SJSA1 (cell line): Measurements from ENCODE around the gene C19orf18. TPM values are rescaled to one million over a fixed set of nuclear protein-coding genes. Genes with fewer than 3 reads are reported as not detected.
"Not testable (repeated sequence)": the region's sequence is repeated elsewhere in the genome, so short reads cannot be mapped to it uniquely, and the experiment has no call there.

Experiments used
- DNase-seq, 2 experiments: peaks; one replicate each; pipeline ENCODE4 v3.0.0-alpha.2; 2015 to 2020; ENCODE audit warnings: low spot score in 2 of 2, low read depth in 1 of 2
- H3K27ac ChIP-seq: fragments of 250-450 bp; sonication (Bioruptor Pico); 2 replicates; pipeline ENCODE4 v1.5.1; 2020; ENCODE audit warnings: mild to moderate bottlenecking, moderate library complexity
- H3K27me3 ChIP-seq: fragments of 250-450 bp; sonication (Bioruptor Pico); replicated peaks from 2 replicates; pipeline ENCODE4 v1.5.1; 2020; ENCODE audit warnings: mild to moderate bottlenecking, moderate library complexity
- H3K36me3 ChIP-seq: fragments of 250-450 bp; sonication (Bioruptor Pico); 2 replicates; pipeline ENCODE4 v1.5.1; 2020; ENCODE audit warnings: mild to moderate bottlenecking
- H3K4me1 ChIP-seq: fragments of 250-450 bp; sonication (Bioruptor Pico); replicated peaks from 2 replicates; pipeline ENCODE4 v1.6.1; 2021; ENCODE audit warnings: mild to moderate bottlenecking
- H3K4me3 ChIP-seq: fragments of 250-450 bp; sonication (Bioruptor Pico); 2 replicates; pipeline ENCODE4 v1.5.1; 2020; ENCODE audit warnings: mild to moderate bottlenecking
- H3K9me3 ChIP-seq: fragments of 250-450 bp; sonication (Bioruptor Pico); replicated peaks from 2 replicates; pipeline ENCODE4 v1.5.1; 2020; ENCODE audit warnings: mild to moderate bottlenecking
- total RNA-seq: library from RNA; depleted of rRNA; stranded (reverse); fragments of >200 nt; shearing (Covaris generic); gene quantifications from 2 replicates; pipeline ENCODE4 v1.2.3, GENCODE V29; 2014; rRNA removed

Gene C19orf18
- total RNA-seq = not detected in 2 replicates

DNA sequence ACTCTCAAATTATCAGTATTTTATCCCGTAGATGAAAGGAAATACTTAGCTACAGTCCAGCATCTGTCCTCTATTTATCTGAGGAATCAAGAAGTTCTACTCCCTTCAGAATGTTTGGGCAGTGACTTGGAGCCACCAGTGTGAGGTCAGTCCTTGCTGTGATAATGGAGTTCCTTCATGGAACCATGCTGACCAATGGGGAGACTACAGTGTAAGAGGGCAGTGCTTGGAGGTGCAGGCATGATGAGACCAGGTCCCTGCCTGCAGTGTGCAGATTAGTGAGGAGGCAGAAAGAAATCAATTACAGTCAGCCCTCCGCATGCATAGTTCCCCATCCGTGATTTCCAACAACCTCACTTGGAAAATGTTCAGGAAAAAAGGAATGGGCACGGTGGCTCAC, at the start of gene C19orf18:
Gene C19orf18 (minus strand): TSS at position 101 of the 400 bp plus-strand sequence. CDS start 102 bp downstream, outside the sequence.
- Histone ChIP-seq H3K27me3 (no peaks in the 10 kb centered on the region), H3K36me3 (peaks cover 28% of the 10 kb centered on the region), H3K4me1 (no peaks in the 10 kb centered on the region), H3K27ac (no peak within 1 kb of the TSS), H3K9me3 (peaks cover 52% of the 10 kb centered on the region), H3K4me3 (no peak within 1 kb of the TSS)
- DNase-seq = no peak

DNA sequence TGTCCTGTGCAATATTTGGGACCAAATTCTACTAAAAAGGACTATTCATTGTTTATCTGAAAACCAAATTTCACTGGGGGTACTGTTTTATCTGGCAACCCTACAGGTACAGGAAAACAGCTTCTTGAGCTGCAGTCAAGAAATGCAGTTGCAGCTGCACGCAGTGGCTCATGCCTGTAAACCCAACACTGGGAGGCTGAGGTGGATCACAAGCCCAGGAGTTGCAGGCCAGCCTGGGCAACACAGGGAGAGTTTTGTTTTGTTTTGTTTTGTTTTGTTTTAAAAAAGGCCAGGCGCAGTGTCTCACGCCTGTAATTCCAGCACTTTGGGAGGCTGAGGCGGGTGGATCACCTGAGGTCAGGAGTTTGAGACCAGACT, 47.9 kb upstream of the C19orf18 start:
- no peak for DNase-seq
- peaks cover 8% of the 10 kb centered on the region; the same call in 1 of the 2 replicates for H3K9me3 ChIP-seq

DNA sequence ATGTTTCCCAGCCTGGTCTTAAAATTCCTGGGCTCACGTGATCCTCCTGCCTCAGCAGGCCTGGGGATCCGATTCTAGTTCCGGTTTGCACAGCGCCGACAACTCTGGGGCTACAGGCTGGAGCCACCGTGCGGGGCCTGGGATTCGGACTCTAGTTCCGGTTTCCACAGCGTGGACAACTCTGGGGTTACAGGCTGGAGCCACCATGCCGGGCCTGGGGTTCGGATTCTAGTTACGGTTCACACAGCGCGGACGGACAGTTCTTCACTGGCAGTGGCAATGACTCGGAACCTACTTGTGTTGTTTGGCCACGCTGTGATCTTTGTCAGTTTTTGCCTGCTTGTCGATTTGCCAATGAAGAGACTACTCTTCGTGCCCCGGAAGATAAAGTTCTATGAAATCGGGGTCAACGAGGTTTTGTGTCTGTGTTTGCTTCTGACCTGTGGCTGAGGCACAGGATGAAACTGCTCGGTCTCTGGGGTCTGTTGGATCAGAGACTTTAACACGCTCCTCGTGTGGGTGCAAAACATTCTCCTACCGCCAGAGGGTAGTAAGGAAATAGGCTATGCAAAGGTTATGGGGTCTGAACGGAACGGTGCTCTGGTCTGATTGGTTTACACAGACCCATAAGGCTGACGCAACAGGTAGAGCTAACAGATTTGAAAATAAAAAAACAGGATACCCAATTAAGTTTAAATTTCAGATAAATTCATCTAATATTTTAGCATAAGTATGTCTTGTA, 47.4 kb upstream of the C19orf18 start:
- DNase-seq = no peak

More for the DNA sequence above, 47.9 kb upstream of the C19orf18 start:
- Histone ChIP-seq H3K36me3 (no peaks in the 10 kb centered on the region), H3K4me1 (no peaks in the 10 kb centered on the region), H3K27ac (no peak overlapping the region), H3K4me3 (no peak overlapping the region), H3K27me3 (no peaks in the 10 kb centered on the region)

DNA sequence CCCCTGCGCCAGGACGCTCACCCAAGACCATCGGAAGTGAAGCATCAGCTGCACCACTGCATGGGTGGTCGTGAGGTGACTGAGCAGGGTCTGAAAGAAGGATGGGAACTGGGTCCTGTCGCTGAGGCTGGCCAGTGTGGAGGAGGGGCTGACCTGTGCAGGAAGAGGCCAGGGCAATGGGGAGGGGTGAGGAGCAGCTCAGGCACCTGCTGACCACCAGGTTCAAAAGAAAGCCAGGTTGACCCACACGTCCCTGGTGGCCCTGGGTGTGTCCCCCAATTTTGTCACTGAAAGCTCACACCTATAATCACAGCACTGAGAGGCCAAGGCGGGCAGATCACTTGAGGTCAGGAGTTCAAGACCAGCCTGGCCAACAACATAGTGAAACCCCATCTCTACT, 45.8 kb upstream of the C19orf18 start:
- no peaks in the 10 kb centered on the region for H3K4me1 ChIP-seq
- DNase-seq = no peak
- H3K4me3 ChIP-seq = no peak overlapping the region
- no peak overlapping the region for H3K27ac ChIP-seq
- no peaks in the 10 kb centered on the region for H3K27me3 ChIP-seq
- no peaks in the 10 kb centered on the region for H3K36me3 ChIP-seq
- peaks cover 8% of the 10 kb centered on the region; the same call in 1 of the 2 replicates for H3K9me3 ChIP-seq

More for the DNA sequence above, 47.4 kb upstream of the C19orf18 start:
- no peaks in the 10 kb centered on the region for H3K36me3 ChIP-seq
- no peak overlapping the region for H3K27ac ChIP-seq
- H3K27me3 ChIP-seq = no peaks in the 10 kb centered on the region
- no peak overlapping the region for H3K4me3 ChIP-seq
- H3K4me1 ChIP-seq = no peaks in the 10 kb centered on the region
- peaks cover 8% of the 10 kb centered on the region; the same call in 1 of the 2 replicates for H3K9me3 ChIP-seq

DNA sequence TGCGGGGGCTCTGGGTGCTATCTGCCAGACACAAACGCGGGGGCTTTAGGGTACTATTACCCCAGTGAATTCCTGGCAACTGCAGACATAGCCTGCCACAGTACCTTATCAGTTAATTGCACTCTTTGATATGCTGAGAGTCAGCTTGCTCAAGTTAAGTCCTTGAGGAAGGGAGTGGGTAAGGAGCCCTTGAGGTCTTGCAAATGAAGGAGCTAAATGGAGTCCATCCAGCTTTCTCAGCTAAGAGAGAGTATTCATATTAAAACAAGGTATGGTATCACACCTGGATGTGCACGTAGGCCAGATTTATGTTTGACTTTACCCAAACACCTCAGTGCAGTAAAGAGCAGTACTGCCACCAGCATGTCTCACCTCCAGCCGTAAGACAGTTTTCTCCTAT, 39.8 kb upstream of the C19orf18 start:
- H3K4me1 ChIP-seq = no peaks in the 10 kb centered on the region
- H3K27me3 ChIP-seq = no peaks in the 10 kb centered on the region
- H3K27ac ChIP-seq = no peak overlapping the region
- DNase-seq = no peak
- H3K9me3 ChIP-seq = peaks cover 14% of the 10 kb centered on the region
- no peak overlapping the region for H3K4me3 ChIP-seq
- no peaks in the 10 kb centered on the region for H3K36me3 ChIP-seq

DNA sequence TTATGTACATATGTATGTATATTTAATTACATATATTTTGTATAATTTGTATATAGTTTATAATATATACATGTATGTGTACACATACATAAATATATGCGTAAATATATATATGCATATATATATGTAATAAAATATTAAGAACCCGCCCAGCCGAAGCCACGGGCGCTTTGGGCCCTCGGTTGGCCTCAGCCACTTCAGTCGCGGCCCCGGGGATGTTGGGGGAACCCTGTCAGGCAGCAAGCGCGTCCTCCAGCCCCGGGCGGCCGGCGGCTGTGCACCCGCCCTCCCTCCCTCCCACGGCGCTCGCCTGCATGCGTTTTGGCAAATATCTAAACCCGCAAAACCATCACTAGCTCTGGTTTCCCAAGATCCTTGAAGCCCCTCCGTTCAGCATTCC, 36.2 kb upstream of the C19orf18 start:
- Histone ChIP-seq H3K9me3 (peaks cover 16% of the 10 kb centered on the region), H3K4me1 (no peaks in the 10 kb centered on the region), H3K36me3 (0 out of 2 replicates have a peak, but pooled peaks cover 6% of the 10 kb centered on the region), H3K27ac (no peak overlapping the region), H3K27me3 (no peaks in the 10 kb centered on the region), H3K4me3 (no peak overlapping the region)
- no peak for DNase-seq

DNA sequence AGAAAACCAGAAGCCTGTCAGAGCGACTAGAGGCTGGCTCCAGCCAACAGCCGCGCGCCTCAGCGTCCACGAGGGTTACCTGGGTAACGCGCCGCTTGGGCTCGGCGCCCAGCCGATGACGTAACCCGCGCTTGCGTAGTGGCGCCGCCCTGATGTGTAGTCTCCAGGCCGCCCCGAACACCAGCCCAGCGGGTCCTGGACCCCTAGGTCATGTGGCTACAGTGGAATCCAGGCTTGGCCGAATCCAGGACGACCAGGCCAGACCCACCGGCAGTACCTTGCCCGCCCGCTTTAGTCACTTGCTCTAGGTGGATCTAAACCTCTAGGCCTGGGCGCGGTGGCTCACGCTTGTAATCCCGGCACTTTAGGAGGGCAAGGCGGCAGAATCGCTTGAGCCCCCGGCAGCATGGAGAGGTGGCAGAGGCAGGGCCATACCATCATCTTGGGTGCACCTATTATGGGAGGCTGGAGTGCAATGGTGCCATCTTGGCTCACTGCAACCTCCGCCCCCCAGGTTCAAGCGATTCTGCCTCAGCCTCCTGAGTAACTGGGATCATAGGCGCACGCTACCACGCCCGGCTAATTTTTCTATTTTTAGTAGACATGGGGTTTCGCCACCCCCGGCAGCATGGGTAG, 35.5 kb upstream of the C19orf18 start:
- no peak overlapping the region for H3K27ac ChIP-seq
- no peaks in the 10 kb centered on the region for H3K4me1 ChIP-seq
- H3K9me3 ChIP-seq = peaks cover 16% of the 10 kb centered on the region
- H3K27me3 ChIP-seq = no peaks in the 10 kb centered on the region
- H3K36me3 ChIP-seq = 0 out of 2 replicates have a peak, but pooled peaks cover 6% of the 10 kb centered on the region
- no peak for DNase-seq
- H3K4me3 ChIP-seq = no peak overlapping the region

DNA sequence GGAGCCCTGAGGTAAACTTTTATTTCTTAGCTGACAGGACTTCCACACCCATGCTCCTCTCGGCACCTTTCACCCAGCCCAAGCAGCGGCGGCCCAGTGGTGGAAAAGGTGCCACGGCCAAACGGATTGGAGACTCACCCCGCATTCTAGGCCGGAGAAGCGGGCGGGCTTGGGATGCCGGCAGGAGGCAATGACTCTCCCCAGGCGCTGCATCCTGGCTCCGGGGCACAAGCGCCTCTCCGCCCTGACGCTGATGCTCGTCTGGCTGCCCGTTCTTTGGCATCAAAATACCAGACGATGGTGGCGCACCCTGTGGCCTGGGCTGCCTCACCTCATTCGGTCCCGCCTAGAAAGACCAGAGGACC, 34.9 kb upstream of the C19orf18 start:
- DNase-seq = no peak
- Histone ChIP-seq H3K9me3 (peaks cover 16% of the 10 kb centered on the region), H3K4me1 (no peaks in the 10 kb centered on the region), H3K27ac (no peak overlapping the region), H3K27me3 (no peaks in the 10 kb centered on the region), H3K4me3 (no peak overlapping the region), H3K36me3 (0 out of 2 replicates have a peak, but pooled peaks cover 6% of the 10 kb centered on the region)

DNA sequence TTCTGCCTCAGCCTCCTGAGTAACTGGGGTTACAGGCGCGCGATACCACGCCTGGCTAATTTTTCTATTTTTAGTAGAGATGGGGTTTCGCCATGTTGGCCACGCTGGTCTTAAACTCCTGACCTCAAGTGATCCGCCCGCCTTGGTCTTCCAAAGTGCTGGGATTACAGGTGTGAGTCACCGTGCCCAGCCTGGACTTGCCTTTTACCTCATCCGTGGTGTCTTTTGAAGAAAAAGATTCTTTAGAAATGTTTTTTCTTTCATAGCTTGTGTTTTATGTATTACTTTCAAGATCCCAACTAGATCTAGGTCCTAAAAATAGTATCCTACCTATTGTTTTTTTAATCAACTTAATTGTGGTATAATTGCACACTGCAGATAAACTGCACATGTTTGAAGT, 34.5 kb upstream of the C19orf18 start:
- H3K4me3 ChIP-seq, H3K36me3 ChIP-seq, H3K27me3 ChIP-seq, DNase-seq, H3K27ac ChIP-seq, H3K4me1 ChIP-seq: not testable (repeated sequence)
- H3K9me3 ChIP-seq = peaks cover 18% of the 10 kb centered on the region

DNA sequence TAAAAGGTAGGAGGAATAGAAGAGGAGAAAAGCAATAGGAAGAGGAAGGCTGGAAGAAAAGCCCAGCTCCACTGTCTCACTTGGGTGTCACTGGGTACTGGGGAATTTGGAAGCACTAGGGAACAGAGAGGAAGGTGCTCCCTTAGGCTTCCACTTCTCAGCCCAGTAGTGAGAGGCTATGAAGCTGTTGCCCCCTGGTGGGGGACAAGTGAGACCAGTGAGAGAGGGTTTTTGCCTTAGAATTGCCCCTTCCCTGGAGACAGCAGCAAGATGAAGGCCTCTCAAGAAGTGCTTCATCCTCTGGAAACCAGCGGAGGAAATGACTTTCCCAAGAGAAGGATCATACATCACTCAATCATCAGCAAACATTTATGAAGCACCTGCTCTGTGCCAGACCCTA, 33.0 kb upstream of the C19orf18 start:
- DNase-seq = no peak
- Histone ChIP-seq H3K27ac (no peak overlapping the region), H3K9me3 (peaks cover 22% of the 10 kb centered on the region), H3K27me3 (no peaks in the 10 kb centered on the region), H3K36me3 (peaks cover 20% of the 10 kb centered on the region), H3K4me3 (no peak overlapping the region), H3K4me1 (peaks cover 5% of the 10 kb centered on the region)

DNA sequence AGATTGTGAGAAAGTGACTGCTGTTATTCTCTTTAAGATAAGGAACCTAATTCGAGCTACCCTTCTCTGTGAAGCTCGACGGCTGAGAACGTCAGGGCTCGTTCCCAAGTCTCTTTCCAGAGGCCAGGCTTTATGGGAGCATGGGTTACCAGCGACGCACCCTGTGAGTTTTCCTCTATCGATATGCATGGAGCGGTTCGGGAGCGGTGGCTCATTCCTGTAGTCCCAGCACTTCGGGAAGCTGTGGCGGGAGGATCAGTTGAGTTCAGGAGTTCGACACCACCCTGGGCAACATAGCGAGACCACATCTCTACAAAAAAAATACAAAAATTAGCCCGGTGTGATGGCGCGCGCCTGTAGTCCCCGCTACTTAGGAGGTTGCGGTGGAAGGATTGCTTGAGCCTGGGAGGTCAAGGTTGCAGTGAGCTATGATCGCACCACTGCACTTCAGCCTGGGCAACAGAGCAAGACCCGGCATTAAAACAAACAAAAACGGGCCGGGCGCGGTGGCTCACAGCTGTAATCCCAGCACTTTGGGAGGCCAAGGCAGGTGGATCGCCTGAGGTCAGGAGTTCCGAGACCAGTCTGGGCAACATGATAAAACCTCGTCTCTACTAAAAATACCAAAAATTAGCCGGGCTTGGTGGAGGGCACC, 29.0 kb upstream of the C19orf18 start:
- Histone ChIP-seq H3K4me1 (peaks cover 5% of the 10 kb centered on the region), H3K36me3 (peaks cover 58% of the 10 kb centered on the region), H3K9me3 (peaks cover 25% of the 10 kb centered on the region), H3K27ac (no peak overlapping the region), H3K27me3 (no peaks in the 10 kb centered on the region), H3K4me3 (peak overlapping the region; percentile 81)
- DNase-seq = no peak

DNA sequence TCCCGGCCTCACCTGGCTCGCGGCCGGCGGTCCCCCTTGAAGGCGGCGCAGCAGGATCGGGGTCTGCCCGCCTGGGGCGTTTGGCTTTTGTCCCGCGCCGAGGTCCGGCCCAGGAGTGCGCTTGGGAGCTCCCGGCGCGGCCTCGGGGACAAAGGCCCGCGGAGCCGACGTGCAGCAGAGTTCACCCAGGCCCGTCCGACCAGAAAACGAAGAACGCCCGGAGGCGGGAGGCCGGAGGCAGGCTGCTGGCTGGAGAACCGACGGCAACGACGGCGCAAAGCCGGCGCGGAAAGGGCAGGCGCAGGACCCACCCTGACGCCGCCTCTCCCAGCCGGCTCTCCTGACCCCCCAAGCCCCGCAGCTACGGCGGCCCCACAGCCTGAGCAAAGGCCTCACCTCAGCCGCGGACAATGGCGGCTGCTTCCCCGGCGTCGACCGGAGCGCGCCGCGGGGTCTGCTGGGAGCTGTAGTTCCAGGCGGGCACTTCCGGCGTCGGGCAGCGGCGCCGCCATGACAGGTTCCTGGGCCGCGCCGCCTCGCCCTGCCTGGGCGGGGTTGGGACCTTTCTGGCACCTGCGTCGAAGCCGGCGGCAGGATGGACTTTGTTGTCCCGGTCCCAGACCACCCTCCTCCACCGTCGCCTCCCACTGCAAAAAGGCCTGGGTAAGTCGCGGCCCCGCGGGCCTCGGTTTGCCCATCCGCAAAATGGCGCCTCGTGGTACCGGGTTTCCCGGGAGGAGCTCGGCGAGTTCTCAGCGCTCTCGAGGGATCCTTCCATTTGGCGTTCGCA, 28.2 kb upstream of the C19orf18 start, which contains the start of gene ZNF606:
Gene ZNF606 (minus strand): TSS at position 437 of the 790 bp plus-strand sequence. CDS start 1,501 bp downstream, outside the sequence.
- peak; percentile 83 to 84 for DNase-seq
- Histone ChIP-seq H3K9me3 (peaks cover 23% of the 10 kb centered on the region), H3K4me1 (peaks cover 5% of the 10 kb centered on the region), H3K36me3 (peaks cover 65% of the 10 kb centered on the region), H3K27ac (peak within 1 kb of the TSS; percentile 62), H3K27me3 (no peaks in the 10 kb centered on the region), H3K4me3 (peak within 1 kb of the TSS; percentile 81)

DNA sequence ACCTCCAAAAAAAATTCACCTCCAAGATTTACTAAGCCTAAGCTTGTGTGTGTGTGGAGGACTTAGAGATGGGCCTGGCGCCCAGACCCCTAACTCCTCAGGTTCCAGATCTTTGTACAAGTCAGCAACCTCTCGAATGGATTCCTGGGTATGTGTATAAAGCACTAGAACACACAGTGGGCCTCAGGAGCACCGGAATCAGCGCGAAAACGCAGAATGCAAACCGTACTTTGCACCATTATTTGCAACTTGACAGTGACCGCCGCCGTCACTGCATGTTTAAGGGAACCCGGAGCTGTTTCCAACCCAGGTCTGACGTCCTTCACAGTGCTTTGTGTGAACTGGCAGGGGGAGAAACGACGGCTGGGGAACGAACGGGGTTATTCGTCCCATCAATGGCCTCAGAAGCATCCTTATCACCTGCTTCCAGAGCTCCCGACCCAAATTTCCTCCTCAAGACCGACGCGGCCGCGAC, 27.6 kb upstream of the C19orf18 start:
- H3K27ac ChIP-seq = peak overlapping the region; percentile 62
- no peak for DNase-seq
- peak overlapping the region; percentile 81 for H3K4me3 ChIP-seq
- H3K4me1 ChIP-seq = peaks cover 5% of the 10 kb centered on the region
- H3K36me3 ChIP-seq = peaks cover 65% of the 10 kb centered on the region
- peaks cover 23% of the 10 kb centered on the region for H3K9me3 ChIP-seq
- no peaks in the 10 kb centered on the region for H3K27me3 ChIP-seq
